ENCODE results near the gene PREX1. TPM values are rescaled to one million over a fixed set of nuclear protein-coding genes. Genes with fewer than 3 reads are reported as not detected.
A peak's percentile ranks its signal among the peaks of the same experiment; 100 is the strongest.

Gene PREX1
- total and polyA plus RNA-seq, 2 experiments from 2014 or later = 4.5 to 12.5 TPM

DNA sequence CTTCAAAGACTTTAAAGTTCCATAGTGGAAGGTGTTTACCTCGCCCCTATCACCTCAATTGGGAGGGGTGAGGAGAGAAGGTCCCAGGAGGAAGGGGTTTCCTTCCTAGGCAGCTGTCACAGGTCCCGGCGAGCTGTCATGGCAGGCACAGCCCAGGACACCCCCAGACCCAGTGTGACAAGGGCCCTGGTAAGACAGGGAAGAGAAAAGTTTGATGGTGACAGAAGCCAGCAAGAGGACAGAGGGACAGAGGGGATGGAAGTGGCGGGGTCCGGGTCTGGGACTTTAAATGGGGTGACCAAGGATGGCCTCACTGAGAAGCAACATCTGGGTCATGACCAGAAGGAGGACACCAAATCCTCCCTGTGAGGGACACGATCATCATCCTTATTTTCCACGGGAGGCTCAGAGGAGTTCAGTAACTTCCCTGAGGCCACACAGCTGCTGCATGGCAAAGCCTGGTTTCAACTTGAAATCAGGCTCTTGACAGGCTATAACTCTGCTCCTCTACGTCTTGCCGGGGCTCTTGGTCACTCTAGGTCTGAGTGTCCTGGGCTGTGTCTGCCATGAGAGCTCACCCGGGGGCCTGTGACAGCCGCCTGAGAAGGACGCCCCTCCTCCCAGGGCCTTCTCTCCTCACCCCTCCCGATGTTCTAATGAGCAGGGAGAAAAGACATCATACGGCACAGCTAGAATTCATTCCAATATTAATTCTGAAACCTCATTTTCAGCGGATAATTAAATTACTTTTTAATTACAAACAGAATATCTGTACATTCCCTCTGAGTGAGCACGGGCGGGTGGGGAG is 222.2 kb downstream of the PREX1 start:
- no peaks in the 10 kb centered on the region for H3K36me3 ChIP-seq
- TF ChIP-seq, protein P1, sequence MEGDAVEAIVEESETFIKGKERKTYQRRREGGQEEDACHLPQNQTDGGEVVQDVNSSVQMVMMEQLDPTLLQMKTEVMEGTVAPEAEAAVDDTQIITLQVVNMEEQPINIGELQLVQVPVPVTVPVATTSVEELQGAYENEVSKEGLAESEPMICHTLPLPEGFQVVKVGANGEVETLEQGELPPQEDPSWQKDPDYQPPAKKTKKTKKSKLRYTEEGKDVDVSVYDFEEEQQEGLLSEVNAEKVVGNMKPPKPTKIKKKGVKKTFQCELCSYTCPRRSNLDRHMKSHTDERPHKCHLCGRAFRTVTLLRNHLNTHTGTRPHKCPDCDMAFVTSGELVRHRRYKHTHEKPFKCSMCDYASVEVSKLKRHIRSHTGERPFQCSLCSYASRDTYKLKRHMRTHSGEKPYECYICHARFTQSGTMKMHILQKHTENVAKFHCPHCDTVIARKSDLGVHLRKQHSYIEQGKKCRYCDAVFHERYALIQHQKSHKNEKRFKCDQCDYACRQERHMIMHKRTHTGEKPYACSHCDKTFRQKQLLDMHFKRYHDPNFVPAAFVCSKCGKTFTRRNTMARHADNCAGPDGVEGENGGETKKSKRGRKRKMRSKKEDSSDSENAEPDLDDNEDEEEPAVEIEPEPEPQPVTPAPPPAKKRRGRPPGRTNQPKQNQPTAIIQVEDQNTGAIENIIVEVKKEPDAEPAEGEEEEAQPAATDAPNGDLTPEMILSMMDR (IDR thresholded peaks at IDR 0.05; ENCODE audit: low read depth, low read length) = no peak

DNA sequence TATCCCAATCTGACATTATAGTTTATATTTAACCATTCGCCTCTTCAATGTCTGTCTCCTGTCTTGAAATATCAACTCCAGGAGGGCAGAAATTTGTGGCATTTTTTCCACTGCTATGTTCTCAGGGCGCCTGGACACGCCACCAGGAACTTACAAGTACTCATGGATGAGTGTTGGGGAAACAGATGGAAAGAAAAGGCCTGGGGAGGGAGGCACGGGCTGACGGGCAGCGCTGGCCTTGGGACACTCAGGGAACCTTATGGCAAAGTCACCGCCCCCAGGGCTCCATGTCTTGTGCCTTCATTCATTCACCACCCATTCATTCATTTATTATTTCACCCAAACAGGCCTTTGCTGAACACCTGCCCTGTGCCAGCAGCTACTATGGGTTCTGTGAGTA is 222.9 kb downstream of the PREX1 start:
- Histone ChIP-seq H3K9me3 (ENCODE audit: low read depth) (no peaks in the 10 kb centered on the region), H3K4me1 (ENCODE audit: low read depth) (peaks cover 3% of the 10 kb centered on the region)

More for the DNA sequence above, 222.2 kb downstream of the PREX1 start:
- no peaks in the 10 kb centered on the region for H3K27me3 ChIP-seq
- H3K9me3 ChIP-seq (ENCODE audit: low read depth) = no peaks in the 10 kb centered on the region
- H3K4me3 ChIP-seq = no peak overlapping the region
- H3K4me1 ChIP-seq (ENCODE audit: low read depth) = peaks cover 3% of the 10 kb centered on the region
- no peak overlapping the region for H3K27ac ChIP-seq
- no peak for DNase-seq (ENCODE audit: low read depth in 1 of 2, low spot score in 1 of 2)

DNA sequence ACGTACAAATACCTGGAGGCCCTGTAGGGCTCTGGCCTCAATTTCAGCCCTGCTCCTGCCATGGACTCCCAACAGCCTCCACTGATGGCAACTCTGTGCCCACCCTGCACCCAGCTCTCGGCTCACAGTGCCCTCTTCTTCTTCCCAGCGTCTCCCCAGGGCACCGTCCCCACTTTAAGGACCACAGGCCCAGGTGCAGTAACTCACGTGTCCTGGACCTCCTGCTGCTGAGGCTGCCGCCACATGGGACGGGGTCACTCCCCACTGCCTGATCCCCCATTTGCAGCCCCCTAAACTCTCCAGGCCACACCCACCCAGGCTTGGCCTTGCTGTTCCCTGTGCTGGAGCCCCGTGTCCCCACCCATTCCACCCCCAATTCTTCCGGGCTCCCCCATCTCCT is 223.4 kb downstream of the PREX1 start:
- DNase-seq (ENCODE audit: low read depth in 1 of 2, low spot score in 1 of 2) = no peak
- Histone ChIP-seq H3K27ac (no peak overlapping the region), H3K4me1 (ENCODE audit: low read depth) (peaks cover 3% of the 10 kb centered on the region), H3K27me3 (no peaks in the 10 kb centered on the region), H3K9me3 (ENCODE audit: low read depth) (no peaks in the 10 kb centered on the region), H3K4me3 (no peak overlapping the region), H3K36me3 (no peaks in the 10 kb centered on the region)
- TF ChIP-seq, protein P1 (IDR thresholded peaks at IDR 0.05; ENCODE audit: low read depth, low read length) = no peak

More for the DNA sequence above, 222.9 kb downstream of the PREX1 start:
- Histone ChIP-seq H3K4me3 (no peak overlapping the region), H3K27me3 (no peaks in the 10 kb centered on the region), H3K27ac (no peak overlapping the region), H3K36me3 (no peaks in the 10 kb centered on the region)
- TF ChIP-seq, protein P1 (IDR thresholded peaks at IDR 0.05; ENCODE audit: low read depth, low read length) = no peak
- no peak for DNase-seq (ENCODE audit: low read depth in 1 of 2, low spot score in 1 of 2)

DNA sequence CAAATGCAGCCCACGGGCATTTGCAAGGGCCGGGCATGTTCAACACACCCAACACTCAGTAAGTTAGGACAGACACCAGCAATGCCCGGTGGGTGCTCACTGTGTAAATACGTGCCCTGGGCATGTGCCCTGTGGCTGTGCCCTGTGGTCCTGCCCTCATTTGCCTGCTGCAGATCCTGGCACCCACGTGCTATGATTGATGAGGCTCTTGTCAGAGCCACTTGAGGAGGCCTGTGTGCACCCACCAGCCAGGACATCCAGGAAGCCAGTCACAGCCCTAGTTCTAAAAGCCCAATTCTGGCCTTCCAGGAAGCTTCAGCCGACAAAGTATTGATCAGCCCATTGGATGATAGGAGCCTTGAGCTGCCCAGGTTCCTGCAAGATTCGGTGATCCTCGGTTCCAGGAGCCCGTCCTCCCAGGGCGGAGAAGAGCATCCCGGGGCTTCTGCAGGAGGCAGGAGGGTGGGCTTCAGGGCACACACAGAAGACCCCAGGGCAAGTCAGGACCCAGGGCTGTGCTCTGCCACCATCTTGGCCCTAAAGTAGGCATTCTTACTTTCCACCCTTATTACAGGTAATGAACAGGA is 223.9 kb downstream of the PREX1 start:
- TF ChIP-seq, protein P1 (IDR thresholded peaks at IDR 0.05; ENCODE audit: low read depth, low read length) = no peak
- no peaks in the 10 kb centered on the region for H3K27me3 ChIP-seq

DNA sequence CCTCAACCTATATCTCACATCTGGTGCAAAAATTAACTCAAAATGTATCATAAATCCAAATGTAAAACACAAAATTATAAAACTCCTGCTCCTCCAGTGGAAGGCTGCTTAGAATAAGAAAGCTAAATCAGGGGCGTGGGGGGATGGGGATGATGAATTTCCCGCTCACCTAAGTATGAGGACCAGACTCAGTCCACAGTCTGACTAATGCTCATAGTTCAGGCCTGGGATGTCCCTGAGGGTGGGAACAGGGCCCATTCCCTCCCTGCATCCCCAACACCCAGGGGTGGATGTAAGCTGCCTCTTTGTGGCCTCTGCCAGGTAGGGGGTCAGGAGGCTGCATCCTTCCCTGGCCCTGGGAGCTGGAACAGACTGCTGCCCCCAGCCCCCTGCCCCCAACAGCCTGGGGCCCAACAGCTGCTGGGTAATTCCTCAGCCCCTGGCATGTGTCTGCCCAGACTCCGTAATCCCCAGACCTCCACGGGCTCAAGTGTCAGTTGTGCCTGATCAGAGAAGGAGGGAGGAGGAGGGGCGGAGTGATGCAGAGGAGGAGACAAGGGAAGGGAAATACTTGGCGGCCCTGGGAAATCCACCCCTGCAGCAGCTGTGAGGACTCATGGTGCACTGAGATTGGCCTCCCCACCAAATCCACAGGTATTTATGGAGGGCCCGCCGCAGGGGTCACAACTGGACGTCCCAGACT is 224.5 kb downstream of the PREX1 start:
- H3K27me3 ChIP-seq = no peaks in the 10 kb centered on the region
- DNase-seq (ENCODE audit: low read depth in 1 of 2, low spot score in 1 of 2) = peak; percentile 10 to 23
- TF ChIP-seq, protein P1 (IDR thresholded peaks at IDR 0.05; ENCODE audit: low read depth, low read length) = no peak
- H3K4me3 ChIP-seq = no peak overlapping the region
- H3K4me1 ChIP-seq (ENCODE audit: low read depth) = peaks cover 3% of the 10 kb centered on the region
- no peaks in the 10 kb centered on the region for H3K9me3 ChIP-seq (ENCODE audit: low read depth)
- no peaks in the 10 kb centered on the region for H3K36me3 ChIP-seq
- no peak overlapping the region for H3K27ac ChIP-seq

More for the DNA sequence above, 223.9 kb downstream of the PREX1 start:
- DNase-seq (ENCODE audit: low read depth in 1 of 2, low spot score in 1 of 2) = no peak
- no peaks in the 10 kb centered on the region for H3K9me3 ChIP-seq (ENCODE audit: low read depth)
- H3K4me1 ChIP-seq (ENCODE audit: low read depth) = peaks cover 3% of the 10 kb centered on the region
- H3K4me3 ChIP-seq = no peak overlapping the region
- no peaks in the 10 kb centered on the region for H3K36me3 ChIP-seq
- no peak overlapping the region for H3K27ac ChIP-seq

Measured in cardiac muscle cell (in vitro differentiated cells and primary cell).